Trophoblast cell (in vitro differentiated cells and primary cell): Measurements from ENCODE around the gene PTGER1.

Experiments
- DNase-seq, 2 donors: peaks; one replicate each; pipeline ENCODE4 v3.0.0-alpha.2; 2016
- H2AFZ ChIP-seq: 2 replicates; pipeline ENCODE4 v1.6.1; 2013; ENCODE audit warnings: low read length, moderate library complexity, mild to moderate bottlenecking; ENCODE audit not compliant: insufficient read depth, poor library complexity
- H2AK5ac ChIP-seq: 2 replicates; pipeline ENCODE4 v1.6.1; 2013; ENCODE audit warnings: mild to moderate bottlenecking, low read length
- H2BK120ac ChIP-seq: 2 replicates; pipeline ENCODE4 v1.6.1; 2013; ENCODE audit warnings: low read length, mild to moderate bottlenecking, moderate library complexity; ENCODE audit not compliant: insufficient read depth, poor library complexity
- H2BK12ac ChIP-seq: 2 replicates; pipeline ENCODE4 v1.6.1; 2013; ENCODE audit warnings: mild to moderate bottlenecking, low read length, moderate library complexity
- H2BK5ac ChIP-seq: 2 replicates; pipeline ENCODE4 v1.6.1; 2013; ENCODE audit warnings: low read length, low read depth, moderate library complexity, mild to moderate bottlenecking; ENCODE audit not compliant: poor library complexity
- H3K14ac ChIP-seq: 2 replicates; pipeline ENCODE4 v1.6.1; 2013; ENCODE audit warnings: mild to moderate bottlenecking, low read length
- H3K18ac ChIP-seq: 2 replicates; pipeline ENCODE4 v1.6.1; 2013; ENCODE audit warnings: mild to moderate bottlenecking, low read length
- H3K23ac ChIP-seq: 2 replicates; pipeline ENCODE4 v1.6.1; 2013; ENCODE audit warnings: low read length
- H3K27ac ChIP-seq: 2 replicates; pipeline ENCODE4 v1.5.1; 2013; ENCODE audit warnings: low read depth, mild to moderate bottlenecking, inconsistent platforms, low read length, moderate library complexity
- H3K27me3 ChIP-seq: 2 replicates; pipeline ENCODE4 v1.6.1; 2013; ENCODE audit warnings: inconsistent platforms, mild to moderate bottlenecking, low read length, moderate library complexity; ENCODE audit not compliant: insufficient read depth
- H3K36me3 ChIP-seq, 2 experiments: 1 replicate in 1 of 2; 2 replicates in 1 of 2; pipeline ENCODE4 v1.6.1; 2013; ENCODE audit warnings: low read length in 2 of 2, mild to moderate bottlenecking in 2 of 2, moderate library complexity in 1 of 2; ENCODE audit not compliant: insufficient read depth in 2 of 2, control insufficient read depth in 1 of 2
- H3K4ac ChIP-seq: 2 replicates; pipeline ENCODE4 v1.6.1; 2013; ENCODE audit warnings: low read depth, mild to moderate bottlenecking, low read length, moderate library complexity
- H3K4me1 ChIP-seq, 2 experiments: 1 replicate in 1 of 2; 2 replicates in 1 of 2; pipeline ENCODE4 v1.6.1; 2013; ENCODE audit warnings: low read length in 2 of 2, mild to moderate bottlenecking in 2 of 2, moderate library complexity in 1 of 2; ENCODE audit not compliant: insufficient read depth in 2 of 2, control insufficient read depth in 1 of 2
- H3K4me2 ChIP-seq: 2 replicates; pipeline ENCODE4 v1.6.1; 2013; ENCODE audit warnings: inconsistent platforms, mild to moderate bottlenecking, low read length, moderate library complexity
- H3K4me3 ChIP-seq: 2 replicates; pipeline ENCODE4 v1.5.1; 2013; ENCODE audit warnings: mild to moderate bottlenecking, low read depth, low read length, inconsistent platforms
- H3K79me1 ChIP-seq: one replicate; pipeline ENCODE4 v1.6.1; 2013; ENCODE audit warnings: low read length
- H3K79me2 ChIP-seq: 2 replicates; pipeline ENCODE4 v1.6.1; 2013; ENCODE audit warnings: low read length, mild to moderate bottlenecking; ENCODE audit not compliant: control insufficient read depth, insufficient read depth, poor library complexity
- H3K9ac ChIP-seq: 2 replicates; pipeline ENCODE4 v1.6.1; 2013; ENCODE audit warnings: mild to moderate bottlenecking, low read length
- H3K9me3 ChIP-seq: 2 replicates; pipeline ENCODE4 v1.6.1; 2013; ENCODE audit warnings: low read depth, mild to moderate bottlenecking, control low read depth, inconsistent platforms, low read length; ENCODE audit not compliant: insufficient read depth
- H4K12ac ChIP-seq: 2 replicates; pipeline ENCODE4 v1.6.1; 2013; ENCODE audit warnings: low read depth, mild to moderate bottlenecking, low read length, moderate library complexity
- H4K8ac ChIP-seq: 2 replicates; pipeline ENCODE4 v1.6.1; 2013; ENCODE audit warnings: low read depth, mild to moderate bottlenecking, low read length, moderate library complexity
- H4K91ac ChIP-seq: one replicate; pipeline ENCODE4 v1.6.1; 2013; ENCODE audit warnings: low read depth, mild to moderate bottlenecking, low read length, moderate library complexity
- WGBS: extraction: QIAGEN DNeasy Blood & Tissue Kit; methylation state at CpG from one replicate; pipeline ENCODE4 v1.1.7; 2013; ENCODE audit warnings: missing lambda C conversion rate; ENCODE audit not compliant: insufficient read length, insufficient coverage; ENCODE audit errors: extremely low coverage; 5-methylcytosine and 5-hydroxymethylcytosine counted together

PTGER1 gene

DNA sequence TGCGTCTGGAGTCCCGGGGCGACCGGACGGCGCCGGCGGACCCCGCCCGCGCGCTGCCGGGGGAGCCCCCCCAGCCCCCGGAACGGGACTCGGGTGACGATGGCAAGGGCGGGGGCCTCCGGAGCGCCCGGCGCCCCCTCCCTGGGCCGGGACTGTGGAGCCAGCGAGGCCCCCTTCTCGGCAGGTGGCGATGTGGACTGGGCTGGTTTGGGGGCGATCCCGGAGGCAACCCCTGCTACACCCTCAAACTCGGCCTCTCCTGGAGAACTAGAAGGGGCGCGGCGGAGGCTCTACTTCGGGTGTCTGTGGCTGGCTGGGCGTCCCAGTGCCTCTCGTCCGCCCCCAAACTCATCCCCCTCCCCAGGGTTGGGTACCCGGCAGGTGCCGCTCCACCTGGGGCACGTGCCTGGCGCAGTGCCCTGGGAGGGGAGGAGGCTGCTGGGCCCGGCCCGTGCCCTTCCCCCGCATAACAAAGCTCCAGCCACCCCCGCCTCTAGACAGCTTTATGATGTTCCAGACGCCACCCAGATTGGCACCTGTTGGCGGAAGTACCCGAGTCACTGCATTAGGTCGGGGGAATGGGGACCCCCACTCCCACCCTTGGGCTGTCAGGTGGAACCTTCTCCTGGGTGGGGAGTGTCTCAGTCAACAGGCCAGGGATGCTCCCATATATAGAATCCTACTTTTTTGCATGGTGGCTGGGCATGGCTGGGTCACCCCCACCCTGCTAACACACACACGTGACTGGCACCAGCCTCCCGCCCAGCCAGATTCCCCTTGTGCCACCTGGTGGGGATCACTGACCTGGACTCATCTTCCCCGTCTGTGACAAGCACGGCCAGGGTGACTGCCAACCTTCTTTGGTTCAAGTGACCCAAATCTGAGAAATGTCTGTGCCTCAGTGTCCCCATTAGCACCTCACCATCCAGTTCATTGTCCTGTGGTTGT is 41.3 kb downstream of the PTGER1 start:
- Histone ChIP-seq H2AK5ac (no peak overlapping the region), H2BK5ac (no peak overlapping the region), H3K23ac (no peak overlapping the region), H3K9ac (peak overlapping the region; percentile 70), H2AFZ (peak overlapping the region; percentile 12), H3K79me2 (peaks cover 2% of the 10 kb centered on the region), H3K18ac (peak overlapping the region; percentile 49), H3K36me3 (peaks cover 0 to 2% of the 10 kb centered on the region in 2 experiments), H3K79me1 (peaks cover 7% of the 10 kb centered on the region), H3K4me1 (peaks cover 8 to 16% of the 10 kb centered on the region in 2 experiments), H4K91ac (peak overlapping the region; percentile 33), H2BK12ac (no peak overlapping the region), H3K27me3 (no peaks in the 10 kb centered on the region), H2BK120ac (no peak overlapping the region), H3K4me3 (peak overlapping the region; percentile 74), H3K27ac (no peak overlapping the region), H3K14ac (peak overlapping the region; percentile 41), H3K4ac (peak overlapping the region; percentile 31), H3K4me2 (peak overlapping the region; percentile 82), H3K9me3 (no peaks in the 10 kb centered on the region), H4K8ac (peak overlapping the region; percentile 48), H4K12ac (no peak overlapping the region)
- WGBS, result no CpG with 5 or more reads among the region's 52 CpGs
- DNase-seq, result peak in 1 of 2 donors; percentile 3

DNA sequence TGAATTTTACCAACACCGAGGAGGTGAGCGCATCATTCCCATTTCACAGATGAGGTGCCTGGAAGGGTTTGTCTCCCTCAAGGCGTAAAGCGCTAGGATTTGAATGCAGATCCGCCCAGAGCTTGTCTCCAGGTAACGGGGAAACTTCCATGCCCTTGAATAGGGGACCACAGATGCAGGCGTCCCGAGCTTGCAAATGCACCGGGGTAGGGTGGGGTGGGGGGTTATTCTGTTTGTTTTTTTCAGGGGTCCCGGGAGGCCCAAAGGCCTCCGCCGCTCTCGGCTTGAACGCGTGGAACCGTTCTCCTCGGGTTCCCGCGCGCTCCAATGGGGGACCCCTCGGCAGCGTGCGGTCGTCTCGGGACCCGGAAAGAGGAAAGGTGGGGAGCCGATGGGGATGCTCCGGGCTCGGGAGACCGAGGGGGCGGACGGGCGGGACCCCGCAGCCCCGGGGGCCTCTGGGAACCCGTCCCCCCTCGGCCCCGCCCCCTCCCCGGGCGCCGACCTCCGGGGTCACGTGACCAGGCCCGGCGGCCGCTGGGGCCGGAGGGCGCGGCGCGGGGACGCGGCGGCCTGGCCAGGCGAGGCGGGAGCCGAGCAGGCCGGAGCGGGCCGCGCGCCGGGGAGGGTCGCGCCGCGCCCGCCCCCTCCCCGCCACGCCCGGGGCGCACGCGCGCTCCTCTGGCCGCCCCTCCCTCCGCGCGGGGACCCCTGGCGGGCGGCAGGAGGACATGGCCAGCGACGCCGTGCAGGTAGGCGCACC is 42.2 kb downstream of the PTGER1 start, which contains the start of gene PKN1:
Gene PKN1 (plus strand): TSS at position 516 of the 763 bp plus-strand sequence. CDS start 216 bp downstream, at position 732.
- H3K23ac ChIP-seq, result no peak within 1 kb of the TSS
- peaks cover 0 to 2% of the 10 kb centered on the region in 2 experiments for H3K36me3 ChIP-seq
- H3K4ac ChIP-seq, result peak within 1 kb of the TSS; percentile 31
- H3K4me1 ChIP-seq, result peaks cover 8 to 16% of the 10 kb centered on the region in 2 experiments
- H3K79me1 ChIP-seq, result peaks cover 7% of the 10 kb centered on the region
- peak within 1 kb of the TSS; percentile 33 for H4K91ac ChIP-seq
- peak within 1 kb of the TSS; percentile 63 for H2AFZ ChIP-seq
- H3K27ac ChIP-seq, result no peak within 1 kb of the TSS
- H3K79me2 ChIP-seq, result peaks cover 2% of the 10 kb centered on the region
- no peak within 1 kb of the TSS for H2AK5ac ChIP-seq
- no CpG with 5 or more reads among the region's 85 CpGs for WGBS
- no peaks in the 10 kb centered on the region for H3K9me3 ChIP-seq
- H4K8ac ChIP-seq, result peak within 1 kb of the TSS; percentile 76
- no peak within 1 kb of the TSS for H2BK5ac ChIP-seq
- peak within 1 kb of the TSS; percentile 82 for H3K4me2 ChIP-seq
- DNase-seq, result peak in 1 of 2 donors; percentile 56
- H3K4me3 ChIP-seq, result peak within 1 kb of the TSS; percentile 74
- H3K27me3 ChIP-seq, result no peaks in the 10 kb centered on the region
- no peak within 1 kb of the TSS for H2BK12ac ChIP-seq
- H2BK120ac ChIP-seq, result no peak within 1 kb of the TSS
- peak within 1 kb of the TSS; percentile 41 for H3K14ac ChIP-seq
- peak within 1 kb of the TSS; percentile 49 for H3K18ac ChIP-seq
- peak within 1 kb of the TSS; percentile 70 for H3K9ac ChIP-seq
- peak within 1 kb of the TSS; percentile 19 for H4K12ac ChIP-seq

DNA sequence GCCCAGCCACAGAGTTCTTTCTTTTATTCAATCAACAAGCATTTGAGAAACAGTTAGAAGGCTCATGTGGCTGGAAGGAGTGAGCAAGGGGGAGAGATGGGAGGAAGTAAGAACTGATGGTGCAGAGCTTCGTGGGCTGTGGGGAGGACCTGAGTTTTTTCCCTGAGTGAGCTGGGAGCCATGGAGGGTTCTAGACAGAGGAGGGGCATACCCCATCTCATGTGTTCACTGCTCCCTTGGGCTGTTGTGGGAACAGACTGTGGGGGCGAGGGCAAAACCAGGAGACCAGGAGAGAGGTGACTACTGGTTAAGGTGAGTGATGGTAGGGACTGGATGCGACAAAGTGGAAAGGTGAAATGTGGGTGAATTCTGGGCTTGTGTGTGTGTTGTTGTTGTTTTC is 44.4 kb downstream of the PTGER1 start:
- Histone ChIP-seq H3K79me2 (peaks cover 2% of the 10 kb centered on the region), H3K9me3 (no peaks in the 10 kb centered on the region)

DNA sequence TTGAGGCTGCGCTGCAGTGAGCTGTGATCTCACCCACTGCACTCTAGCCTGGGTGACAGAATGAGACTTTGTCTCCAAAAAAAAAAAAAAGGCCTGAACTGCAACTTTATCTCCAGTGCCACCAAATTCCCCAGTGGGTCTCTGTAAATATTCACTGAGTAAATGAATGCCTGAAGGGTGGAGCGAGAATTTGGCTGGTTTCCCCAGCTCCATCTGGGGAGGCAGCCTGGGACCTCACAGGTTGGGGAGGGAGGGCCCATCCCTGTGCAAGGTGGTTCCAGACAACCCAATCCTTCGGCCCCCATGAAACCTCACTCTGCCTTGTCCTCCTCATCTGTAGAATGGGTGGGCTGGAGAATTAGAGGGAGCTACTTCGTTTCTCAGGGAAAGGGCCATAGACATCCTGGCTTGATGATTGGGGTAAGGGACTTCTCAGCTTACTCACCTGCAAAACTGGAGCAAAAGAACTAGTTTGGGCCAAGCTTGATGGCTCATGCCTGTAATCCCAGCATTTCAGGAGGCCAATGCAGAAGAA is 46.2 kb downstream of the PTGER1 start:
- Histone ChIP-seq H3K4me3 (no peak overlapping the region), H3K4ac (no peak overlapping the region), H2AK5ac (no peak overlapping the region), H4K91ac (no peak overlapping the region), H2BK5ac (no peak overlapping the region), H3K4me2 (no peak overlapping the region), H3K9me3 (no peaks in the 10 kb centered on the region), H3K36me3 (no peaks in the 10 kb centered on the region), H2AFZ (no peak overlapping the region), H3K27ac (no peak overlapping the region), H3K23ac (no peak overlapping the region), H3K9ac (no peak overlapping the region), H3K79me2 (peaks cover 2% of the 10 kb centered on the region), H3K18ac (no peak overlapping the region), H3K14ac (no peak overlapping the region), H4K12ac (no peak overlapping the region), H3K79me1 (peaks cover 5% of the 10 kb centered on the region), H2BK120ac (no peak overlapping the region), H3K4me1 (peaks cover 5% of the 10 kb centered on the region in 2 experiments), H3K27me3 (no peaks in the 10 kb centered on the region), H4K8ac (no peak overlapping the region), H2BK12ac (no peak overlapping the region)
- WGBS, result no CpG with 5 or more reads among the region's 4 CpGs
- no peak for DNase-seq

More for the DNA sequence above, 44.4 kb downstream of the PTGER1 start:
- DNase-seq, result no peak
- no peak overlapping the region for H2AFZ ChIP-seq
- H2BK12ac ChIP-seq, result no peak overlapping the region
- no peak overlapping the region for H3K4ac ChIP-seq
- no peak overlapping the region for H2BK120ac ChIP-seq
- H3K4me2 ChIP-seq, result no peak overlapping the region
- WGBS, result no CpG with 5 or more reads among the region's 3 CpGs
- no peak overlapping the region for H2BK5ac ChIP-seq
- no peak overlapping the region for H3K14ac ChIP-seq
- no peak overlapping the region for H3K18ac ChIP-seq
- H4K91ac ChIP-seq, result no peak overlapping the region
- no peaks in the 10 kb centered on the region for H3K36me3 ChIP-seq
- no peak overlapping the region for H3K4me3 ChIP-seq
- H2AK5ac ChIP-seq, result no peak overlapping the region
- H3K4me1 ChIP-seq, result peaks cover 8 to 16% of the 10 kb centered on the region in 2 experiments
- H3K79me1 ChIP-seq, result peaks cover 7% of the 10 kb centered on the region
- H3K27me3 ChIP-seq, result no peaks in the 10 kb centered on the region
- no peak overlapping the region for H3K27ac ChIP-seq
- H3K23ac ChIP-seq, result no peak overlapping the region
- no peak overlapping the region for H3K9ac ChIP-seq
- H4K12ac ChIP-seq, result no peak overlapping the region
- no peak overlapping the region for H4K8ac ChIP-seq
